ENCODE measurements around the gene UBA7. TPM values are rescaled to one million over a fixed set of nuclear protein-coding genes. Genes with fewer than 3 reads are reported as not detected.

UBA7 gene
- total and polyA plus RNA-seq, 2 donors (not counting 3 experiments of a cell fraction or from before 2014, with no cell fraction given): 57.4 to 80.7 TPM

- no peak overlapping the region for H3K9ac ChIP-seq (replicated peaks; ENCODE audit: extremely low read depth, insufficient read depth, low read length)
- H3K4me2 ChIP-seq (ENCODE audit: insufficient read depth, low read length): no peak overlapping the region
- H3K27ac ChIP-seq (ENCODE audit: insufficient read depth, low read depth, low read length): no peak overlapping the region
- H2AFZ ChIP-seq (ENCODE audit: low read depth, low read length): no peak overlapping the region
- H3K4me3 ChIP-seq (replicated peaks in 1 of 3; ENCODE audit: insufficient read depth in 1 of 3, low read depth in 1 of 3, low read length in 3 of 3): no peak overlapping the region
- H3K79me2 ChIP-seq (ENCODE audit: control insufficient read depth, insufficient read depth, low read length): peaks cover 61% of the 10 kb centered on the region
- peaks cover 4% of the 10 kb centered on the region for H4K20me1 ChIP-seq (replicated peaks; ENCODE audit: control insufficient read depth, extremely low read depth, insufficient read depth, low read length)
- no peak for TF ChIP-seq CTCF (IDR thresholded peaks at IDR 0.05; ENCODE audit: extremely low read depth in 1 of 2, insufficient read depth in 1 of 2, low read depth in 1 of 2, low read length in 2 of 2)
- no peak for TF ChIP-seq MAX (IDR thresholded peaks at IDR 0.05; ENCODE audit: insufficient read depth, insufficient read length)
- no peak for TF ChIP-seq FOS (IDR thresholded peaks at IDR 0.05; ENCODE audit: borderline replicate concordance, insufficient read depth, low read length)
- intact Hi-C loops (cut with micrococcal nuclease) (no loop called here), dilution Hi-C loops (cut with MboI; ENCODE audit: extremely low pct_ligation_motif_present, low sequenced_read_pairs) (no loop called here)
- H3K9me3 ChIP-seq (replicated peaks; ENCODE audit: control insufficient read depth, insufficient read depth, low read length): no peaks in the 10 kb centered on the region
- no peaks in the 10 kb centered on the region for H3K36me3 ChIP-seq (ENCODE audit: control insufficient read depth in 2 of 2, extremely low read depth in 1 of 2, insufficient read depth in 2 of 2, low read length in 2 of 2)
- no peaks in the 10 kb centered on the region for H3K4me1 ChIP-seq (ENCODE audit: control insufficient read depth, extremely low read depth, insufficient read depth, low read length)
- POLR2A ChIA-PET: no interaction called here
- DNase-seq (ENCODE audit: low read depth, low spot score) (no peak), FAIRE-seq (no peak)
- H3K9me1 ChIP-seq (replicated peaks; ENCODE audit: control insufficient read depth, extremely low read depth, insufficient read depth, low read length): no peaks in the 10 kb centered on the region
- H3K27me3 ChIP-seq (ENCODE audit: control insufficient read depth in 2 of 2, insufficient read depth in 2 of 2, low read length in 2 of 2): no peaks in the 10 kb centered on the region
- BruUV-seq (replicated peaks): no TSS peak
- CTCF ChIA-PET: no interaction called here
Measured at GRCh38 chr3:49759226-49759625, 54.5 kb downstream of the UBA7 start.

GRCh38 chr3:49757197-49757596 is 56.6 kb downstream of the UBA7 start:
- H4K20me1 ChIP-seq (replicated peaks; ENCODE audit: control insufficient read depth, extremely low read depth, insufficient read depth, low read length): peaks cover 4% of the 10 kb centered on the region
- BruUV-seq (replicated peaks): no TSS peak
- H3K4me2 ChIP-seq (ENCODE audit: insufficient read depth, low read length): no peak overlapping the region
- dilution Hi-C loops (cut with MboI; ENCODE audit: extremely low pct_ligation_motif_present, low sequenced_read_pairs) (no loop called here), intact Hi-C loops (cut with micrococcal nuclease) (no loop called here)
- ChIA-PET CTCF (interaction anchor here (1.5 to 1.8 kb wide), 3 partner anchors 9 to 54 kb away, joined by 3 to 9 read pairs (median 9); no protein-coding TSS in a partner anchor), POLR2A (no interaction called here)
- H3K27me3 ChIP-seq (ENCODE audit: control insufficient read depth in 2 of 2, insufficient read depth in 2 of 2, low read length in 2 of 2): no peaks in the 10 kb centered on the region
- H3K36me3 ChIP-seq (ENCODE audit: control insufficient read depth in 2 of 2, extremely low read depth in 1 of 2, insufficient read depth in 2 of 2, low read length in 2 of 2): no peaks in the 10 kb centered on the region
- H3K9me1 ChIP-seq (replicated peaks; ENCODE audit: control insufficient read depth, extremely low read depth, insufficient read depth, low read length): no peaks in the 10 kb centered on the region
- FAIRE-seq (no peak), DNase-seq (ENCODE audit: low read depth, low spot score) (no peak)
- peaks cover 72% of the 10 kb centered on the region for H3K79me2 ChIP-seq (ENCODE audit: control insufficient read depth, insufficient read depth, low read length)
- no peak overlapping the region for H3K4me3 ChIP-seq (replicated peaks in 1 of 3; ENCODE audit: insufficient read depth in 1 of 3, low read depth in 1 of 3, low read length in 3 of 3)
- H3K9ac ChIP-seq (replicated peaks; ENCODE audit: extremely low read depth, insufficient read depth, low read length): no peak overlapping the region
- no peak overlapping the region for H3K27ac ChIP-seq (ENCODE audit: insufficient read depth, low read depth, low read length)
- TF ChIP-seq CTCF (IDR thresholded peaks at IDR 0.05; ENCODE audit: extremely low read depth in 1 of 2, insufficient read depth in 1 of 2, low read depth in 1 of 2, low read length in 2 of 2) (no peak), FOS (IDR thresholded peaks at IDR 0.05; ENCODE audit: borderline replicate concordance, insufficient read depth, low read length) (no peak), POLR2A (IDR thresholded peaks at IDR 0.05; ENCODE audit: low read depth, low read length) (no peak), EZH2 (IDR thresholded peaks at IDR 0.05; ENCODE audit: borderline replicate concordance, low read depth, low read length, severe bottlenecking) (no peak), GATA2 (IDR thresholded peaks at IDR 0.05; ENCODE audit: insufficient read depth, insufficient read length, low read depth, low read length) (no peak), POLR2AphosphoS5 (IDR thresholded peaks at IDR 0.05; ENCODE audit: insufficient read depth, low read depth, low read length) (no peak)
- H3K4me1 ChIP-seq (ENCODE audit: control insufficient read depth, extremely low read depth, insufficient read depth, low read length): no peaks in the 10 kb centered on the region
- no peak overlapping the region for H2AFZ ChIP-seq (ENCODE audit: low read depth, low read length)
- no peaks in the 10 kb centered on the region for H3K9me3 ChIP-seq (replicated peaks; ENCODE audit: control insufficient read depth, insufficient read depth, low read length)
